Uterus (tissue), 4 donors: ENCODE data around the gene PAIP1. TPM values are rescaled to one million over a fixed set of nuclear protein-coding genes. Genes with fewer than 3 reads are reported as not detected.

Experiments
- DNase-seq, 2 donors: peaks; one replicate each; pipeline ENCODE4 v3.0.0-alpha.2; 2019 to 2020
- H3K27ac ChIP-seq, 2 donors: fragments of 200-600 bp; sonication (generic); 1 replicate in 1 of 2; 2 replicates in 1 of 2; pipeline ENCODE4 v1.5.1; 2016 to 2018
- H3K27me3 ChIP-seq, 2 donors: fragments of 200-600 bp; sonication (generic); one replicate each; pipeline ENCODE4 v1.5.1; 2018 to 2019; ENCODE audit warnings: control low read depth in 1 of 2
- H3K36me3 ChIP-seq, 2 donors: fragments of 200-600 bp; sonication (generic); one replicate each; pipeline ENCODE4 v1.5.1; 2019; ENCODE audit warnings: control low read depth in 1 of 2
- H3K4me1 ChIP-seq, 2 donors: fragments of 200-600 bp; sonication (generic); one replicate each; pipeline ENCODE4 v1.5.1; 2018 to 2019; ENCODE audit warnings: control low read depth in 1 of 2
- H3K4me3 ChIP-seq, 2 donors: fragments of 200-600 bp; sonication (generic); 1 replicate in 1 of 2; 2 replicates in 1 of 2; pipeline ENCODE4 v1.5.1; 2018 to 2019; ENCODE audit warnings: mild to moderate bottlenecking in 1 of 2
- H3K9me3 ChIP-seq, 2 donors: fragments of 200-600 bp; sonication (generic); one replicate each; pipeline ENCODE4 v1.5.1; 2019; ENCODE audit warnings: control low read depth in 1 of 2
- CTCF ChIP-seq, 4 experiments: fragments of 200-600 bp in 2 of 4; fragments of 450-650 bp in 2 of 4; sonication (generic) in 2 of 4; IDR thresholded peaks; one replicate each; pipeline ENCODE4 v1.5.1; 2016 to 2019; ENCODE audit warnings: antibody characterized with exemption in 4 of 4, mild to moderate bottlenecking in 2 of 4, moderate library complexity in 1 of 4
- POLR2A ChIP-seq, 2 donors: fragments of 450-650 bp; IDR thresholded peaks; one replicate each; pipeline ENCODE4 v1.6.1; 2016; ENCODE audit warnings: antibody characterized with exemption in 2 of 2, mild to moderate bottlenecking in 1 of 2, moderate library complexity in 1 of 2
- intact Hi-C: fragments of 100-400 bp; cut with DNase I; formaldehyde crosslinking; loops from one replicate; pipeline ENCODE4 v1.15.1; 2023; ENCODE audit warnings: low total_unique reads
- total RNA-seq, 4 donors: library from RNA; depleted of rRNA in 3 of 4; stranded (reverse); fragments of >200 nt in 3 of 4; gene quantifications; one replicate each; pipeline versions ENCODE4 v1.1.0 to v1.2.4, GENCODE V29; 2014 to 2023
- donor health status: DM: yes; HTN: yes; CAD: no.

PAIP1 gene
- total RNA-seq, 4 donors from 2014 or later = 20.7 to 117 (median 75.8) TPM

GRCh38 chr5:43547532-43547931, 9.3 kb downstream of the PAIP1 start:
- H3K27ac ChIP-seq = no peak overlapping the region

GRCh38 chr5:43543434-43543833, 13.4 kb downstream of the PAIP1 start:
- Histone ChIP-seq H3K4me3 (no peak overlapping the region), H3K36me3 (no peaks in the 10 kb centered on the region), H3K4me1 (no peaks in the 10 kb centered on the region), H3K27me3 (no peaks in the 10 kb centered on the region), H3K27ac (no peak overlapping the region), H3K9me3 (no peaks in the 10 kb centered on the region)
- DNase-seq = no peak
- no peak for TF ChIP-seq POLR2A (IDR thresholded peaks at IDR 0.05)
- intact Hi-C loops = no loop called here

More at GRCh38 chr5:43547532-43547931, 9.3 kb downstream of the PAIP1 start:
- Histone ChIP-seq H3K9me3 (no peaks in the 10 kb centered on the region), H3K27me3 (no peaks in the 10 kb centered on the region), H3K36me3 (no peaks in the 10 kb centered on the region), H3K4me1 (no peaks in the 10 kb centered on the region), H3K4me3 (no peak overlapping the region)
- intact Hi-C loops = no loop called here
- TF ChIP-seq CTCF (IDR thresholded peaks at IDR 0.05) = no peak
- no peak for TF ChIP-seq POLR2A (IDR thresholded peaks at IDR 0.05)
- no peak for DNase-seq

GRCh38 chr5:43540746-43541145, 16.1 kb downstream of the PAIP1 start:
- H3K36me3 ChIP-seq = no peaks in the 10 kb centered on the region
- DNase-seq = no peak
- no peak for TF ChIP-seq CTCF (IDR thresholded peaks at IDR 0.05)
- TF ChIP-seq POLR2A (IDR thresholded peaks at IDR 0.05) = no peak
- no peaks in the 10 kb centered on the region for H3K27me3 ChIP-seq
- H3K4me1 ChIP-seq = no peaks in the 10 kb centered on the region
- no peak overlapping the region for H3K4me3 ChIP-seq
- H3K27ac ChIP-seq = no peak overlapping the region
- intact Hi-C loops = no loop called here
- H3K9me3 ChIP-seq = no peaks in the 10 kb centered on the region

- no peak for DNase-seq
- Histone ChIP-seq H3K27ac (no peak overlapping the region), H3K27me3 (no peaks in the 10 kb centered on the region), H3K9me3 (no peaks in the 10 kb centered on the region), H3K4me3 (no peak overlapping the region), H3K36me3 (no peaks in the 10 kb centered on the region), H3K4me1 (no peaks in the 10 kb centered on the region)
- intact Hi-C loops = no loop called here
- TF ChIP-seq POLR2A (IDR thresholded peaks at IDR 0.05) (no peak), CTCF (IDR thresholded peaks at IDR 0.05) (no peak)
Observed at GRCh38 chr5:43536972-43537371, 19.9 kb downstream of the PAIP1 start.

GRCh38 chr5:43533646-43534045, 23.2 kb downstream of the PAIP1 start:
- no peaks in the 10 kb centered on the region for H3K9me3 ChIP-seq
- intact Hi-C loops = no loop called here
- no peak overlapping the region for H3K4me3 ChIP-seq
- no peaks in the 10 kb centered on the region for H3K4me1 ChIP-seq
- no peaks in the 10 kb centered on the region for H3K36me3 ChIP-seq
- no peaks in the 10 kb centered on the region for H3K27me3 ChIP-seq
- TF ChIP-seq POLR2A (IDR thresholded peaks at IDR 0.05) (no peak), CTCF (IDR thresholded peaks at IDR 0.05) (no peak)
- no peak for DNase-seq
- no peak overlapping the region for H3K27ac ChIP-seq

GRCh38 chr5:43530648-43531047, 26.2 kb downstream of the PAIP1 start:
- H3K36me3 ChIP-seq = no peaks in the 10 kb centered on the region

More at GRCh38 chr5:43530648-43531047, 26.2 kb downstream of the PAIP1 start:
- Histone ChIP-seq H3K9me3 (no peaks in the 10 kb centered on the region), H3K4me1 (no peaks in the 10 kb centered on the region), H3K4me3 (no peak overlapping the region), H3K27me3 (no peaks in the 10 kb centered on the region), H3K27ac (no peak overlapping the region)
- no peak for DNase-seq
- intact Hi-C loops = no loop called here
- no peak for TF ChIP-seq POLR2A (IDR thresholded peaks at IDR 0.05)
- TF ChIP-seq CTCF (IDR thresholded peaks at IDR 0.05) = no peak
